ENCODE data around the gene RAB43.
"Not testable (repeated sequence)": the region's sequence is repeated elsewhere in the genome, so short reads cannot be mapped to it uniquely, and the experiment has no call there.

The RAB43 gene

DNA sequence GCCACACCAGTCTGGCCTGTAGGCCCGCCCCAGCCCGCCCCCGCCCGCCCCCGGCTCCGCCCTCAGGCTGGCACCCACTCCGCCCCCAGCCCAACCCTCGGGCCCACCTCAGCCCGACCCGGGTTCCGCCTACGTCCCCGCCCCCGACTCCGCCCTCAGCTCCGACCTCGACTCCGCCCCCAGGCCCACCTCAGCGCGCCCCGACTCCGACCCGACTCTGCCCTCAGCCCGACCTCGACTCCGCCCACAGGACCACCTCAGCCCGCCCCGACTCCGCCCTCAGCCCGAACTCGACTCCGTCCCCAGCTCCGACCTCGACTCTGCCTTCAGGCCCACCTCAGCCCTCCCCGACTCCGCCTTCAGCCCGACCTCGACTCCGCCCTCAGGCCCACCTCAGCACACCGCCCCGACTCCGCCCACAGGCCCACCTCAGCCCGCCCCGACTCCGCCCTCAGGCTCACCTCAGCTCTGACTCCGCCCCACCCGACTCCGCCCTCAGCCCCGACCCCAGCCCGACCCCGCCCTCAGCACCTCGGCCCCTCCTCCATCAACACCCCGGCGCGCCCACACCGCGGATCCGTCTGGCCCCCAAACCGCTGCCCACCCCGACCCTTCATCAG is at the start of gene RAB43:
RAB43 (minus strand) TSS at position 13 of the 620 bp plus-strand sequence. CDS start 315 bp downstream, outside the sequence.
- H3K4me1 Mint-ChIP-seq (ENCODE audit: low read depth) = peaks cover 44% of the 10 kb centered on the region

GRCh38 chr3:129166579-129167332 is 45.2 kb upstream of the RAB43 start:
- H3K4me3 Mint-ChIP-seq = no peak overlapping the region
- no peak for DNase-seq
- no peaks in the 10 kb centered on the region for H3K27me3 Mint-ChIP-seq
- no peaks in the 10 kb centered on the region for H3K9me3 Mint-ChIP-seq
- peaks cover 77% of the 10 kb centered on the region for H3K36me3 Mint-ChIP-seq (ENCODE audit: low read depth)
- H3K27ac Mint-ChIP-seq = no peak overlapping the region
- H3K4me1 Mint-ChIP-seq (ENCODE audit: low read depth) = peaks cover 39% of the 10 kb centered on the region

More for the DNA sequence above, at the start of gene RAB43:
- DNase-seq = peak; percentile 90
- Mint-ChIP-seq H3K4me3 (peak within 1 kb of the TSS; percentile 85), H3K27ac (peak within 1 kb of the TSS; percentile 94), H3K27me3 (no peaks in the 10 kb centered on the region), H3K9me3 (no peaks in the 10 kb centered on the region), H3K36me3 (ENCODE audit: low read depth) (peaks cover 41% of the 10 kb centered on the region)

DNA sequence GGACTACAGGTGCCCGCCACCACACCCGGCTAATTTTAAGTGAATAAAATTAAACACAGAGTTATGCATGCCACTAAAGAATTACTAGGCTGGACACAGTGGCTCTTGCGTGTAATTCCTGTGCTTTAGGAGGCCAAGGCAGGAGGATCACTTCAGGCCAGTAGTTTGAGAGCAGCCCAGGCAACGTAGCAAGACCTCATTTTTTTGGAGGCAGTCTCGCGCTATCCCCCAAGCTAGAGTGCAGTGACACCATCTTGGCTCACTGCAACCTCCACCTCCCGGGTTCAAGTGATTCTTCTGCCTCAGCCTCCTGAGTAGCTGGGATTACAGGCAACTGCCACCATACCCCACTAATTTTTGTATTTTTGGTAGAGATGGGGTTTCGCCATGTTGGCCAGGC is 44.0 kb upstream of the RAB43 start:
- H3K27ac Mint-ChIP-seq = peak overlapping the region; percentile 22
- peaks cover 75% of the 10 kb centered on the region for H3K36me3 Mint-ChIP-seq (ENCODE audit: low read depth)
- H3K9me3 Mint-ChIP-seq, DNase-seq, H3K27me3 Mint-ChIP-seq, H3K4me3 Mint-ChIP-seq: not testable (repeated sequence)
- peaks cover 31% of the 10 kb centered on the region for H3K4me1 Mint-ChIP-seq (ENCODE audit: low read depth)

- Mint-ChIP-seq H3K4me1 (ENCODE audit: low read depth) (peaks cover 30% of the 10 kb centered on the region), H3K27ac (peak overlapping the region; percentile 41), H3K27me3 (no peaks in the 10 kb centered on the region), H3K4me3 (no peak overlapping the region), H3K36me3 (ENCODE audit: low read depth) (peaks cover 75% of the 10 kb centered on the region), H3K9me3 (no peaks in the 10 kb centered on the region)
- no peak for DNase-seq
Observed at GRCh38 chr3:129164500-129164899, 42.9 kb upstream of the RAB43 start.

- no peaks in the 10 kb centered on the region for H3K9me3 Mint-ChIP-seq
- DNase-seq = no peak
- peak overlapping the region; percentile 99 for H3K27ac Mint-ChIP-seq
- peaks cover 44% of the 10 kb centered on the region for H3K4me1 Mint-ChIP-seq (ENCODE audit: low read depth)
- peaks cover 80% of the 10 kb centered on the region for H3K36me3 Mint-ChIP-seq (ENCODE audit: low read depth)
- H3K4me3 Mint-ChIP-seq = peak overlapping the region; percentile 87
- H3K27me3 Mint-ChIP-seq = no peaks in the 10 kb centered on the region
Observed at GRCh38 chr3:129162729-129163579, 41.4 kb upstream of the RAB43 start.

GRCh38 chr3:129161860-129162271 is 40.3 kb upstream of the RAB43 start:
- no peaks in the 10 kb centered on the region for H3K27me3 Mint-ChIP-seq
- H3K4me1 Mint-ChIP-seq (ENCODE audit: low read depth) = peaks cover 42% of the 10 kb centered on the region
- peak overlapping the region; percentile 99 for H3K27ac Mint-ChIP-seq
- peak; percentile 65 for DNase-seq
- peak overlapping the region; percentile 87 for H3K4me3 Mint-ChIP-seq
- no peaks in the 10 kb centered on the region for H3K9me3 Mint-ChIP-seq
- peaks cover 80% of the 10 kb centered on the region for H3K36me3 Mint-ChIP-seq (ENCODE audit: low read depth)

GRCh38 chr3:129160891-129161859 is 39.6 kb upstream of the RAB43 start, which contains the start of gene ISY1:
TSS of gene ISY1 (minus strand) at chr3:129161063. CDS start at chr3:129160975, 88 bp downstream.
- DNase-seq = peak; percentile 90
- Mint-ChIP-seq H3K9me3 (no peaks in the 10 kb centered on the region), H3K27ac (peak within 1 kb of the TSS; percentile 99), H3K27me3 (no peaks in the 10 kb centered on the region), H3K4me3 (peak within 1 kb of the TSS; percentile 87), H3K4me1 (ENCODE audit: low read depth) (peaks cover 39% of the 10 kb centered on the region), H3K36me3 (ENCODE audit: low read depth) (peaks cover 78% of the 10 kb centered on the region)

GRCh38 chr3:129144786-129145185 is 23.2 kb upstream of the RAB43 start:
- DNase-seq = no peak
- Mint-ChIP-seq H3K36me3 (ENCODE audit: low read depth) (peaks cover 69% of the 10 kb centered on the region), H3K27me3 (no peaks in the 10 kb centered on the region), H3K4me3 (no peak overlapping the region), H3K27ac (no peak overlapping the region), H3K4me1 (ENCODE audit: low read depth) (peaks cover 5% of the 10 kb centered on the region), H3K9me3 (no peaks in the 10 kb centered on the region)

- peaks cover 69% of the 10 kb centered on the region for H3K36me3 Mint-ChIP-seq (ENCODE audit: low read depth)
- not testable (repeated sequence) for H3K4me1 Mint-ChIP-seq (ENCODE audit: low read depth); H3K4me3 Mint-ChIP-seq; H3K9me3 Mint-ChIP-seq; DNase-seq; H3K27ac Mint-ChIP-seq; H3K27me3 Mint-ChIP-seq
Observed at GRCh38 chr3:129141011-129141410, 19.4 kb upstream of the RAB43 start.

DNA sequence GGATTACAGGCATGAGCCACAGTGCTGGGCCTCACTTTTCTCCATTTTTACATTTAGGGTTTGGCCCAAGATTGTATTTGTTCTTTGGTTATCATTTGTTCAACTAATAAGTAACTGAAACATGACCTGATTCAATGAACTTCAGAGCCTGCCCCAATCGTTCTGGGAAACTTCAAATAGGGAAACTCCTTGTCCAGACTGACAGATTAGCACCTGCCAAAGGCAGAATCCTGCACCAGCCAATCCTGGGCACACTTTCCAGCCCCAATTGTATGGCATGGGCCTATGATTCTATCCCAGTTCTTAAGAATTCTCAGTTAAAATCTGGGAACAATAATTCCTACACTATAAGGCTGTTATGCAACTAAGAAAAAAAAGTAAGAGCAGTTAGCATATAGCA is 18.3 kb upstream of the RAB43 start:
- Mint-ChIP-seq H3K9me3 (no peaks in the 10 kb centered on the region), H3K4me1 (ENCODE audit: low read depth) (no peaks in the 10 kb centered on the region), H3K27ac (no peak overlapping the region), H3K4me3 (no peak overlapping the region), H3K36me3 (ENCODE audit: low read depth) (peaks cover 60% of the 10 kb centered on the region), H3K27me3 (no peaks in the 10 kb centered on the region)
- DNase-seq = no peak

- Mint-ChIP-seq H3K36me3 (ENCODE audit: low read depth) (peaks cover 69% of the 10 kb centered on the region), H3K4me1 (ENCODE audit: low read depth) (peaks cover 12% of the 10 kb centered on the region)
- H3K27me3 Mint-ChIP-seq, DNase-seq, H3K4me3 Mint-ChIP-seq, H3K9me3 Mint-ChIP-seq, H3K27ac Mint-ChIP-seq: not testable (repeated sequence)
Observed at GRCh38 chr3:129136275-129136674, 14.7 kb upstream of the RAB43 start.

- Mint-ChIP-seq H3K27ac (peak overlapping the region; percentile 68), H3K27me3 (no peaks in the 10 kb centered on the region), H3K9me3 (no peaks in the 10 kb centered on the region), H3K4me3 (no peak overlapping the region), H3K4me1 (ENCODE audit: low read depth) (peaks cover 12% of the 10 kb centered on the region), H3K36me3 (ENCODE audit: low read depth) (peaks cover 86% of the 10 kb centered on the region)
- no peak for DNase-seq
Observed at GRCh38 chr3:129132097-129132866, 10.7 kb upstream of the RAB43 start.

DNA sequence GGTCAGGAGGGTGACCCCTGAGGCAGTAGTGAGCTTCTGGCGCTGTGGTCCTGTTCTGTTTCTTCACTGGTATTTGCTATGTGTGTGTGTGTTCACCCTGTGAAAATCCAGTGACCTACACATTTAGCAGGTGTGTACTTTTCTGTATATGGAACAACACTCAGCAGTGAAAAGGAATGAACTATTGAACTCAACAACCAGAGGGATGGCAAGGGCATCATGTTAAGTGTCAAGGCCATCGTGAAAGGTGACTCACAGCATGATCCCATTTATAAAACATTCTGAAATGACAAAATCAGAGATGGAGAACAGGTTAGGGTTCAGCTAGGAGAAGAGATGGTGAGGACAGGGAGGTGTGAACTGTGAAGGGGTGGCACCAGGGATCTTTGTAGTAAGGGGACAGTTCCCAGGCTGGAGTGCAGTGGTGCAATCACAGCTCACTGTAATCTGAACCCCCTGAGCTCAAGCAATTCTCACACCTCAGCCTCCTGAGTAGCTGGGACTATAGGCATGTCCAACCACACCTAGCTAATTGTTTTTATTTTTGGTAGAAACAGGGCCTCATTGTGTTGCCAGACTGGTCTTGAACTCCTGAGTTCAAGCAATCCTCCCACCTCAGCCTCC is 10.0 kb upstream of the RAB43 start:
- Mint-ChIP-seq H3K27me3 (no peaks in the 10 kb centered on the region), H3K27ac (peak overlapping the region; percentile 68), H3K36me3 (ENCODE audit: low read depth) (peaks cover 85% of the 10 kb centered on the region), H3K4me1 (ENCODE audit: low read depth) (peaks cover 12% of the 10 kb centered on the region), H3K4me3 (no peak overlapping the region), H3K9me3 (no peaks in the 10 kb centered on the region)
- DNase-seq = no peak
